ENCODE measurements around the gene MBTPS1. TPM values are rescaled to one million over a fixed set of nuclear protein-coding genes. Genes with fewer than 3 reads are reported as not detected.

MBTPS1 gene
- total and polyA plus RNA-seq, 2 donors from 2014 or later: 45.5 to 91.7 TPM

DNA sequence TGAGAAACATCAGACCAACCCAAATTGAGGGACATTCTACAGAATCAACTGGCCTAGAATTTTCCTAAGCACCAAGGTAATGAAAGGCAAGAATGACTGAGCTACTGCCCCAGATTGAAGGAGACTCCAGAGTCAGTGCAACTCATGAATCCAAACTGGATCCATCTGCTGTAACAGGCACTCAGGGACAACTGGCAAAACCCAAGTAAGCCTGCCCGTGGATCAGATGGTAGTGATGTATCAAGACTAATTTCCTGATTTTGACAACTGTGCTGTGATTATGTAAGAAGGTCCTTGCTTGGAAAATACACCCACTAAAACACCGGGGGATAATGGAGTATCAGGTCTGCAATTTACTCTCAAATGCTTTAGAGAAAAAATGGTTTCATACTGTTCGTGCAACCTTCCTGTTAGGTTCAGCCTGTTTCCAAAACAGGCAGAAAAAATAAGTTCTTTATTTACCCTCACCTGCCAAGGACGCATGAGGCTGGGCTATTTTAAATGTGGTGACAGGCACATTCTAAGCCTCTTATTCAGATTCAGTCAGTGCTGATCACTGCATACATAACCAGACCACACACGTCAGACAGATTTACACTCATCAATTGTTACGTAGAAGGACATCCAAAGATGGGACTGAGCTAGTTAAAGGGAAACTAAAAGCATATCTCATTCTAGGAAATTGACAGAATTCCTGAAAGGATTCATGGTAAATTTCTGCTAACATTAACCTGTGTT is 7.0 kb downstream of the MBTPS1 start:
- TF ChIP-seq, protein P1, sequence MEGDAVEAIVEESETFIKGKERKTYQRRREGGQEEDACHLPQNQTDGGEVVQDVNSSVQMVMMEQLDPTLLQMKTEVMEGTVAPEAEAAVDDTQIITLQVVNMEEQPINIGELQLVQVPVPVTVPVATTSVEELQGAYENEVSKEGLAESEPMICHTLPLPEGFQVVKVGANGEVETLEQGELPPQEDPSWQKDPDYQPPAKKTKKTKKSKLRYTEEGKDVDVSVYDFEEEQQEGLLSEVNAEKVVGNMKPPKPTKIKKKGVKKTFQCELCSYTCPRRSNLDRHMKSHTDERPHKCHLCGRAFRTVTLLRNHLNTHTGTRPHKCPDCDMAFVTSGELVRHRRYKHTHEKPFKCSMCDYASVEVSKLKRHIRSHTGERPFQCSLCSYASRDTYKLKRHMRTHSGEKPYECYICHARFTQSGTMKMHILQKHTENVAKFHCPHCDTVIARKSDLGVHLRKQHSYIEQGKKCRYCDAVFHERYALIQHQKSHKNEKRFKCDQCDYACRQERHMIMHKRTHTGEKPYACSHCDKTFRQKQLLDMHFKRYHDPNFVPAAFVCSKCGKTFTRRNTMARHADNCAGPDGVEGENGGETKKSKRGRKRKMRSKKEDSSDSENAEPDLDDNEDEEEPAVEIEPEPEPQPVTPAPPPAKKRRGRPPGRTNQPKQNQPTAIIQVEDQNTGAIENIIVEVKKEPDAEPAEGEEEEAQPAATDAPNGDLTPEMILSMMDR (IDR thresholded peaks at IDR 0.05; ENCODE audit: borderline replicate concordance, extremely low read depth, insufficient read depth): no peak

DNA sequence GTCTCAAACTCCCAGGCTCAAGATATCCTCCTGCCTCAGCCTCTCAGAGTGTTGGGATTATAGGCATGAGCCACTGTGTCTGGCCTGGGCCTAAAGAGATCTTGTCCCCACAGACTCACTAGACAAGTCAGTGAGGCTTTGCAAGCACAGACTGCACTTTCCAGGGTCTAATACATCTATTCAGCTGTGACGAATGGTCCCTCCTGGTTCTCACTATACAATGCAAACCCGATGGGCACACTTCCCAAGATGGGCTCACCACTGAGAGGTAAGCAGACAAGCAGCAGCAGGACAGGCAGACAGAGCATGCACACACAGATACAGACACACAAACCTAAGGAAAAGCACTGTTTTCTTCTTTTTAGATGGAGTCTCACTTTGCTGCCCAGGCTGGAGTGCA is 8.8 kb downstream of the MBTPS1 start:
- FAIRE-seq: no peak
- peaks cover 0 to 11% (median 0%) of the 10 kb centered on the region in 3 donors for H3K4me1 ChIP-seq (ENCODE audit: control insufficient read depth in 2 of 3, insufficient read depth in 2 of 3, low read depth in 1 of 3, low read length in 3 of 3)
- TF ChIP-seq, protein P1 (IDR thresholded peaks at IDR 0.05; ENCODE audit: borderline replicate concordance, extremely low read depth, insufficient read depth): no peak

More for the DNA sequence above, 7.0 kb downstream of the MBTPS1 start:
- Histone ChIP-seq H3K27ac (ENCODE audit: low read depth in 2 of 2, low read length in 2 of 2) (no peak overlapping the region), H3K27me3 (ENCODE audit: control insufficient read depth, insufficient read depth, low read length) (no peaks in the 10 kb centered on the region), H3K36me3 (ENCODE audit: control insufficient read depth in 2 of 3, insufficient read depth in 3 of 3, low read length in 3 of 3) (peaks cover 0 to 2% (median 0%) of the 10 kb centered on the region in 3 donors), H3K9me3 (ENCODE audit: control insufficient read depth in 2 of 3, insufficient read depth in 1 of 3, low read length in 3 of 3) (no peaks in the 10 kb centered on the region), H3K4me1 (ENCODE audit: control insufficient read depth in 2 of 3, insufficient read depth in 2 of 3, low read depth in 1 of 3, low read length in 3 of 3) (peaks cover 0 to 7% (median 0%) of the 10 kb centered on the region in 3 donors), H3K4me3 (ENCODE audit: low read length in 3 of 3) (no peak overlapping the region), H3K9ac (ENCODE audit: low read length in 3 of 3) (no peak overlapping the region)
- DNase-seq (no peak), FAIRE-seq (no peak)
- intact Hi-C loops (cut with DNase I): no loop called here

GRCh38 chr16:84105948-84106740 is 10.6 kb downstream of the MBTPS1 start:
- Histone ChIP-seq H3K27me3 (ENCODE audit: control insufficient read depth, insufficient read depth, low read length) (no peaks in the 10 kb centered on the region), H3K9me3 (ENCODE audit: control insufficient read depth in 2 of 3, insufficient read depth in 1 of 3, low read length in 3 of 3) (no peaks in the 10 kb centered on the region), H3K27ac (ENCODE audit: low read depth in 2 of 2, low read length in 2 of 2) (no peak overlapping the region), H3K4me3 (ENCODE audit: low read length in 3 of 3) (no peak overlapping the region), H3K36me3 (ENCODE audit: control insufficient read depth in 2 of 3, insufficient read depth in 3 of 3, low read length in 3 of 3) (peaks cover 0 to 2% (median 0%) of the 10 kb centered on the region in 3 donors), H3K9ac (ENCODE audit: low read length in 3 of 3) (no peak overlapping the region), H3K4me1 (ENCODE audit: control insufficient read depth in 2 of 3, insufficient read depth in 2 of 3, low read depth in 1 of 3, low read length in 3 of 3) (peaks cover 0 to 11% (median 0%) of the 10 kb centered on the region in 3 donors)
- no peak for FAIRE-seq
- TF ChIP-seq, protein P1 (IDR thresholded peaks at IDR 0.05; ENCODE audit: borderline replicate concordance, extremely low read depth, insufficient read depth): no peak
- intact Hi-C loops (cut with DNase I): no loop called here
- DNase-seq: no peak

More for the DNA sequence above, 8.8 kb downstream of the MBTPS1 start:
- DNase-seq: no peak
- Histone ChIP-seq H3K9ac (ENCODE audit: low read length in 3 of 3) (no peak overlapping the region), H3K27ac (ENCODE audit: low read depth in 2 of 2, low read length in 2 of 2) (no peak overlapping the region), H3K9me3 (ENCODE audit: control insufficient read depth in 2 of 3, insufficient read depth in 1 of 3, low read length in 3 of 3) (no peaks in the 10 kb centered on the region), H3K27me3 (ENCODE audit: control insufficient read depth, insufficient read depth, low read length) (no peaks in the 10 kb centered on the region), H3K4me3 (ENCODE audit: low read length in 3 of 3) (no peak overlapping the region), H3K36me3 (ENCODE audit: control insufficient read depth in 2 of 3, insufficient read depth in 3 of 3, low read length in 3 of 3) (peaks cover 0 to 2% (median 0%) of the 10 kb centered on the region in 3 donors)
- intact Hi-C loops (cut with DNase I): no loop called here

Data from kidney (tissue), 14 donors.